Measurements from ENCODE around the gene SREBF2.

SREBF2 gene

DNA sequence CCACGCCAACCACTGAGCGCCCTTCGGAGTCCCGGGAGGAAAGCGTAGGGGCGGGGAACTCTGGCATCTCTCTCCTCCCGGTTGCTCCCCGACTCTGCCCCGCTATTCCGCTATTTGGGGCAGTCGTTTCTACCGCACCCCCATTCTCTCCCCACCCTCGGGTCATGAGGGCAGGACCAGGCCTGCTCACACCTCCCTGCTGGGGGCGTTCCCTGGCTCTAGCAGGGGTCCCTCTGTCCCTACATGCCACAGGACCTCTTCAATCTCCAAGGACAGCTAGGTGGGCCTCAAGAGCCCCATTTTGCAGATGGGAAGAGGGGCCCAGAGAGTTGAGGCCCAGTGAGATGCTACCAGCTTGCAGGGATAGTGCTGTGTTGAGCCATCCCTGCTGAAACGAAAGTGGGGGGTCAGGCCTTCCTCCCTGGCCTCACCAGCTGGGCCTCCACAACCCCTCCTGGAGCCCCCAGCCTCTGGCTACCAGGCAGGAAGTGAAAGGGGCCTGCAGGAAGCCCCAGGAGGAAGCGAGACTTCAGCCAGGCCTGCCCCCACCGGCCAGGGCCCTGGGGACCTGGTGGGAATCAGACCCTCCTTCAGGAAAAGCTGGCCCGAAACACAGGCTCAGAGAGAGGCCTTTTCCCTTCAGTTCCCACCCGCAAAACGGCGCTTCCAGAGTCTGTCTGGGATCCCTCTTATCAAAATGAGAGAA lies 87.5 kb downstream of the SREBF2 start:
- Histone ChIP-seq H3K4me2 (ENCODE audit: low read depth, low read length, poor library complexity, severe bottlenecking) (no peak overlapping the region), H3K4me3 (ENCODE audit: low read length, poor library complexity, severe bottlenecking) (no peak overlapping the region), H3F3A (ENCODE audit: low read depth) (no peaks in the 10 kb centered on the region), H3K4me1 (ENCODE audit: insufficient read depth, low read length, poor library complexity, severe bottlenecking) (peaks cover 12% of the 10 kb centered on the region), H3K79me2 (ENCODE audit: insufficient read depth, low read length) (no peaks in the 10 kb centered on the region), H4K20me1 (ENCODE audit: insufficient read depth, low read length, poor library complexity, severe bottlenecking) (no peaks in the 10 kb centered on the region), H3K27me3 (ENCODE audit: insufficient read depth, low read length, poor library complexity, severe bottlenecking) (no peaks in the 10 kb centered on the region), H3K36me3 (ENCODE audit: insufficient read depth, low read length) (no peaks in the 10 kb centered on the region), H3K9ac (ENCODE audit: low read depth, low read length, poor library complexity, severe bottlenecking) (no peak overlapping the region), H2AFZ (ENCODE audit: low read length) (no peak overlapping the region), H3K9me3 (ENCODE audit: insufficient read depth, low read depth, low read length) (no peaks in the 10 kb centered on the region), H3K9me2 (replicated peaks; ENCODE audit: low read depth, low read length) (no peaks in the 10 kb centered on the region)
- TF ChIP-seq CTCF (conservative IDR thresholded peaks at IDR 0.05; ENCODE audit: low read length) (no peak), EZH2phosphoT487 (IDR thresholded peaks at IDR 0.05; ENCODE audit: borderline replicate concordance) (no peak)

DNA sequence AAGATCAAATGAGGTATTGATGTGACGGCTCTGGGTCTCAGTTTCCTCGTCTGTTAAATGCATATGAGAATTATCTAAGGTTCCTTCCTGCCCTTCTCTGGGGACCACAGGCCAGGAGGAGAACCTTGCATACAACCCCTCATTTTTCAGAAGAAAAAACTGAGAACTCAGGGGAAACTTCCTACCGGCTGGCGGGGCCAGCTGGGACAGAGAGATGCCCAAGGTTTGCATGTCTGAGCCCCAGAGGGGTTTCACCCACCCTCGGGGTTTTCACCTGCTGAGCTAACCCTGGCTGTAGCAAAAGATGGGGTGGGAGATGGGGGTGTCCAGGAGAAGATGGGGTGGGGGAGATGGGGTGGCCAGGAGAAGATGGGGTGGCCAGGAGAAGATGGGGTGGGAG lies 89.4 kb downstream of the SREBF2 start:
- no peak overlapping the region for H3K4me2 ChIP-seq (ENCODE audit: low read depth, low read length, poor library complexity, severe bottlenecking)
- H2AFZ ChIP-seq (ENCODE audit: low read length) = no peak overlapping the region
- no peak overlapping the region for H3K4me3 ChIP-seq (ENCODE audit: low read length, poor library complexity, severe bottlenecking)
- peaks cover 12% of the 10 kb centered on the region for H3K4me1 ChIP-seq (ENCODE audit: insufficient read depth, low read length, poor library complexity, severe bottlenecking)
- no peak for TF ChIP-seq CTCF (conservative IDR thresholded peaks at IDR 0.05; ENCODE audit: low read length)
- no peak for TF ChIP-seq EZH2phosphoT487 (IDR thresholded peaks at IDR 0.05; ENCODE audit: borderline replicate concordance)
- H3K36me3 ChIP-seq (ENCODE audit: insufficient read depth, low read length) = no peaks in the 10 kb centered on the region
- H3K9me2 ChIP-seq (replicated peaks; ENCODE audit: low read depth, low read length) = no peaks in the 10 kb centered on the region
- H3K79me2 ChIP-seq (ENCODE audit: insufficient read depth, low read length) = no peaks in the 10 kb centered on the region
- H3K27me3 ChIP-seq (ENCODE audit: insufficient read depth, low read length, poor library complexity, severe bottlenecking) = no peaks in the 10 kb centered on the region
- no peaks in the 10 kb centered on the region for H3K9me3 ChIP-seq (ENCODE audit: insufficient read depth, low read depth, low read length)
- no peaks in the 10 kb centered on the region for H3F3A ChIP-seq (ENCODE audit: low read depth)
- H3K9ac ChIP-seq (ENCODE audit: low read depth, low read length, poor library complexity, severe bottlenecking) = no peak overlapping the region
- H4K20me1 ChIP-seq (ENCODE audit: insufficient read depth, low read length, poor library complexity, severe bottlenecking) = no peaks in the 10 kb centered on the region

DNA sequence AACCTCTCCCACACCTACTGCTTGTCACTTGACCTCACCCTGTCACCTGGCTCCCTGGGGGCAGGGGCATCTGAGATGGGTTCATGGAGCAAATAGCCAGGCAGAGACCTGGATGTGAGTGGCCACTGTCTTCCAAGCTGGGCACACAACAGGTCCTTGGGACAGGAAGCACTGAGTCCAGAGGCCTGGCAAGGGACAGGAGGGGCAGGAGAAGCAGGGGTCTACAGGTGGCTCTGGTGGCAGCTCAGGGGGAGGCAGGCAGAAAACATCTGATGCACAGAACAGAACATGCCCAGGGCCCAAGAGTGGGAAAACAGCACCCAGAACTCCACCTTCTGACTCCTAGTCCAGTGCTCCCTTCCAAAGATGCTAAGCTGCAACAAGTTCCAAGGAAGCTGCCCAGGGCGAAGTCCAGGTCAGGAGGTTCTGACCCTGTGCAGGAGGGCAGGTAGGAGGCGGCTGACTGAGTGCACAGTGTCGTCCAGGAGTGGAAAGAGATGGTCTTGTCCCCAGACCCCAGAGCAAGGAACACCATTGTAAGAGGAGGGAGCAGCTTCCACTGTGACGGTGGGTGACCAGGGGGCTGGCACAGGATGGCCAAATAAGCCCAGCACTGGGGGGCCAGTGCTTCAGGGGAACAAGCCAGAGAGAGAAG lies 90.2 kb downstream of the SREBF2 start:
- Histone ChIP-seq H3K9me2 (replicated peaks; ENCODE audit: low read depth, low read length) (no peaks in the 10 kb centered on the region), H2AFZ (ENCODE audit: low read length) (no peak overlapping the region), H4K20me1 (ENCODE audit: insufficient read depth, low read length, poor library complexity, severe bottlenecking) (no peaks in the 10 kb centered on the region), H3K4me2 (ENCODE audit: low read depth, low read length, poor library complexity, severe bottlenecking) (no peak overlapping the region), H3K27me3 (ENCODE audit: insufficient read depth, low read length, poor library complexity, severe bottlenecking) (no peaks in the 10 kb centered on the region), H3K9ac (ENCODE audit: low read depth, low read length, poor library complexity, severe bottlenecking) (no peak overlapping the region), H3K36me3 (ENCODE audit: insufficient read depth, low read length) (no peaks in the 10 kb centered on the region), H3F3A (ENCODE audit: low read depth) (no peaks in the 10 kb centered on the region), H3K4me3 (ENCODE audit: low read length, poor library complexity, severe bottlenecking) (no peak overlapping the region), H3K79me2 (ENCODE audit: insufficient read depth, low read length) (no peaks in the 10 kb centered on the region), H3K9me3 (ENCODE audit: insufficient read depth, low read depth, low read length) (no peaks in the 10 kb centered on the region), H3K4me1 (ENCODE audit: insufficient read depth, low read length, poor library complexity, severe bottlenecking) (peaks cover 10% of the 10 kb centered on the region)
- TF ChIP-seq CTCF (conservative IDR thresholded peaks at IDR 0.05; ENCODE audit: low read length) (no peak), EZH2phosphoT487 (IDR thresholded peaks at IDR 0.05; ENCODE audit: borderline replicate concordance) (no peak)

Data from Loucy (cell line).